HG02759 (cell line): ENCODE measurements around the gene TSC2.
"Not testable (repeated sequence)": the region's sequence is repeated elsewhere in the genome, so short reads cannot be mapped to it uniquely, and the experiment has no call there.

ENCODE experiments used
- ATAC-seq: cut with Tn5 transposase; IDR thresholded peaks from one replicate; pipeline ENCODE4 v1.9.1; 2021; ENCODE audit warnings: mild to moderate bottlenecking, moderate library complexity; ENCODE audit not compliant: unreplicated experiment

TSC2 gene

GRCh38 chr16:2030036-2030435 is 17.7 kb upstream of the TSC2 start:
- no peak for ATAC-seq

- no peak for ATAC-seq
These were observed 16.7 kb upstream of the TSC2 start for GRCh38 chr16:2031081-2031577.

DNA sequence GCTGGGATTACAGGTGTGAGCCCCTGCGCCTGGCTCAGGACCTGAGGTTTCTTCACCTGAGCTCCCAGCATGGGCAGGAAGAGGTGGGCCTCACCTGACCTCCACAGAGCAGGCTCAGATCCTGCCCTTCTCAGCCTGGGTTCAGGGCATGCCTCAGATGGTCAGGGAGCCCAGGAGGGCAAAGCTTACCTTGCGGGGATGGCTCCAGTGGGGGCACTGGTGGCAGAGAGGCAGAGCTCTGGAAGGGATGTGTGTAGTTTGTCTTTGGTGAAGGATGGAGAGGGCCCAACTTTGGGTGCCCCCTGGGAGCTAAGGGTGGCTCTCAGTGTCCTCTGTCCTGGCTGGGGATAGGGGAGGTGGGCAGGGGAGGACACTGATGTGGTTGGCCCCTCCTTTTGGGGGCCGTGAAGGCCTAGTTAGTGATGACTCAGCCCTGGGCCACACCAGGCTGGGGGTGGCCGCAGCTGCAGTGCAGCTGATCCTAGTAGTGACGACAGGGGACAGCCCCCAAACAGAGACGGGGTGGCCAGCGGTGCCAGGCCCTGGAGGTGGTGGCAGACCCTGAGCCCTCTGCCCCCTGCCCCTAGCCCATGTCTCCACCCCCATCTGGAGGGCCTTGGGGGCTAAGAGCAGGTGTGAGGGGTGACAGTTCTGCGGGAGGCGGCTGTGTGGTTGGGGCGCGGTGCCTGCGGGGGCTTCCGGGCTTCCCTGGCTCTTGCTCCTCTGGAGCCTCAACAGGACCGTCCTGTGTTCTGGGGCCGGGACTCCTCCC is 15.3 kb upstream of the TSC2 start:
- no peak for ATAC-seq

DNA sequence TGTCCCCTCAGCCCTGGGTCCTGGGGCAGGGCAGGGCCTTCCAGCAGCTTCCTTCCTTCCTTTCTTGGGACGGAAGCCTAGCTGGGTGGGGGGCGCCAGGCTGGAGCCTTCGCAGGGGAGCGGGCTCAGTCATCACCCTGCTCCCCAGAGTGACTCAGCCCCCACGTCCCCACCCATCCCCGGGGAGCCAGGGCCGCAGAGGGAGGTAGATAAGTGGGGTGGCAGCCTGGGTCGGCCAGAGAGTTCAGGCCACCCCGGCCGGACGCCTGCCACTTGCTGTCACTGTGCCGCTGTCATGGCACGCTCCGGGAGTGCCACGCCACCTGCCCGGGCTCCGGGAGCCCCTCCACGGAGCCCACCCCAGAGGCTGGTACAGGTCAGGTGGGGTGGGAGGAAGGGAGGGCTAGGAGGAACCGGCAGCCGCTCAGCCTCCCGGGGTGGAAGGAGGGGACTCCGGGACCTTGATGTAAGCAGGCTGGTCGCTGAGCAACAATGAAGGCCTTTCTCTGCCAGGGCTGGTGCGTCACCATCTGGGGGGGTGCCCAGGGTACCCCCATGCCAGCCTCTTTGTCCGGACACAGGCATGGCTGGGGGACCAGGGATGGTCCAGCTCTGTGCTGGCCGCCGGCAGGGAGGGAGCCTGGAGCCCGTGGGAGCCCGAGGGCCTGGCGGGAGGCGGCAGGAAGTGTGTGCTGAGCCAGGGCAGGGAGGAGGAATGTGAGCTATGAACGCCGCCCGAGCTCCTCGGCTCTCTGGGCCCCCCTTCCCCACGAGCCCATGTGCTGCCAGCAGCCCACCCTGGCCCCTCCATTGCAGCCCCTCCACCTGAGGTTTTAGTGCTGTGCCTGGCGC is 14.5 kb upstream of the TSC2 start:
- no peak for ATAC-seq

GRCh38 chr16:2033909-2034695 is 13.7 kb upstream of the TSC2 start:
- not testable (repeated sequence) for ATAC-seq

DNA sequence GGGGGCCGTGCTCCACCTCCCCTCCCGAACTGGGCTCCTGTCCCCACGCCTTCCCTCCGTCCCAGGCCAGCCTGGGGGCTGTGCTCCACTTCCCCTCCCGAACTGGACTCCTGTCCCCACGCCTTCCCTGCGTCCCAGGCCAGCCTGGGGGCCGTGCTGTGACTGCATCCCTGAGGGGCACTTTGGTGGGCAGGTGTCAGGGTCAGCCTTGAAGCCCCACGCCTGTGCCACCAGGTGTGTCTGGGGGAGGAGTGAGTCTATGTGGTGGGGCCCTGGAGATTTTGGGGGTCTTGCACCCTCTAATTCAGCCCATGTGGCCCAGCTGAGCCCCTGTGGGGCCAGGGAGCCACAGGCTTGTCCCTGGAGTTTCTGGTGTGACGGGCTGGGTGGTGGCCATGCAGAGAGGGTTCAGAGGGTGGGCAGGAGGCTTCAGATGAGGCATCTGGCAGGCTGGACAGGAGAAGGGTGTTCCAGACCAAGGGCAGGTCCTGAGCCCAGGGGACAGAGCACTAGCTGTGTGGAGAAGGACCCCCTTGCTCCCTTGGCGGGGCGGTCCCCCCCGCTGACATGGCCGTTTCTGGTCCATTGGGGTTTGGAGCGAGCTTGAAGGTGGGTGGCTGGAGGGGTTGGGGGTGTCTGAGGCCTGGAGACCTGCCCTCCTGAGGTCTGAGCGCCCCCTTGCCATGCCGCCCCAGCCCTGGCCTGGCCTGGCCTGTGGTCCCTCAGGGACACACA is 12.9 kb upstream of the TSC2 start:
- no peak for ATAC-seq

GRCh38 chr16:2035431-2036199 is 12.2 kb upstream of the TSC2 start:
- no peak for ATAC-seq

DNA sequence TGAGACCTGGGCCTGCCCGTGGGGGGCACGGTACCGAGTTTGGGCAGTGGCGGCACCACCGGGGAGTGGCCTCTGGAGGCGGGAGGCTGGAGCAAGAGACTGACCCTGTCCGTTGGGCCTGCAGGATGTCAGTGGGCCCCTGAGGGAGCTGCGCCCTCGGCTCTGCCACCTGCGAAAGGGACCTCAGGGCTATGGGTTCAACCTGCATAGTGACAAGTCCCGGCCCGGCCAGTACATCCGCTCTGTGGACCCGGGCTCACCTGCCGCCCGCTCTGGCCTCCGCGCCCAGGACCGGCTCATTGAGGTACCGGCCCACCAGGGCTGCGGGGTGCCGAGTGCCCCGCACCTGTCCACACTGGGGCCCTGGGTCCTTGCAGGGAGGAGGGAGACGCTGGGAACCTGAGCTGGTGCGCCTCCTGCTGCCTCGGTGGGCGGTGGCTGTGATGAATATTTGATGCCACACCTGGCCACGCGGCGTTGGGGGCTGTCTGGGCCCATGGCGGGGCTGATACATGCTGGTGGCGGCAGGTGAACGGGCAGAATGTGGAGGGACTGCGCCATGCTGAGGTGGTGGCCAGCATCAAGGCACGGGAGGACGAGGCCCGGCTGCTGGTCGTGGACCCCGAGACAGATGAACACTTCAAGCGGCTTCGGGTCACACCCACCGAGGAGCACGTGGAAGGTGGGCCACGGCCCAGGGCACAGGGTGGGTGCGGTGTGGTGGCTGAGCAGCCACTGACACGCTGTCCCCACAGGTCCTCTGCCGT is 11.4 kb upstream of the TSC2 start:
- no peak for ATAC-seq

DNA sequence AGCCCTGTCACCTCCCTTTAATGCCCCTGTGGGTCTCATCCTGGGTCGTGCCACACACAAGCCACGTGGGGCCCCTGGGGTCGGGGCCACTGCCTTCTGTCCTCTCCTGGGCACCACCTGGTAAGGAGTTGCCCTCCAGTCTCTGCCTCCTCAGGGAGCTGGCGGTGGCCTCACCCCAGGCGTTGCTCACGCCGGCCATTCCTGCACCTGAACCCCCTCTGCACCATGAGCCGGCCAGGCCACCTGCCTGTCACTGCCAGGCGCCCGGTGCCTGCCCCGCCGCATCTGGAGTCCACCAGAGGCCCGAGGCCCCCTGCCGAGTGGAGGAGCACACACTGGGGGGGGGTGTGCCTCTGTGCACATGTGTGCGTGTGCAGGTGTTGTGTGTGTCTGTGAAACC is 10.7 kb upstream of the TSC2 start:
- ATAC-seq: no peak

GRCh38 chr16:2037647-2038381 is 10.0 kb upstream of the TSC2 start:
- ATAC-seq: no peak

GRCh38 chr16:2038382-2039231 is 9.2 kb upstream of the TSC2 start:
- no peak for ATAC-seq

- ATAC-seq: no peak
These were observed 8.3 kb upstream of the TSC2 start for GRCh38 chr16:2039274-2040031.

DNA sequence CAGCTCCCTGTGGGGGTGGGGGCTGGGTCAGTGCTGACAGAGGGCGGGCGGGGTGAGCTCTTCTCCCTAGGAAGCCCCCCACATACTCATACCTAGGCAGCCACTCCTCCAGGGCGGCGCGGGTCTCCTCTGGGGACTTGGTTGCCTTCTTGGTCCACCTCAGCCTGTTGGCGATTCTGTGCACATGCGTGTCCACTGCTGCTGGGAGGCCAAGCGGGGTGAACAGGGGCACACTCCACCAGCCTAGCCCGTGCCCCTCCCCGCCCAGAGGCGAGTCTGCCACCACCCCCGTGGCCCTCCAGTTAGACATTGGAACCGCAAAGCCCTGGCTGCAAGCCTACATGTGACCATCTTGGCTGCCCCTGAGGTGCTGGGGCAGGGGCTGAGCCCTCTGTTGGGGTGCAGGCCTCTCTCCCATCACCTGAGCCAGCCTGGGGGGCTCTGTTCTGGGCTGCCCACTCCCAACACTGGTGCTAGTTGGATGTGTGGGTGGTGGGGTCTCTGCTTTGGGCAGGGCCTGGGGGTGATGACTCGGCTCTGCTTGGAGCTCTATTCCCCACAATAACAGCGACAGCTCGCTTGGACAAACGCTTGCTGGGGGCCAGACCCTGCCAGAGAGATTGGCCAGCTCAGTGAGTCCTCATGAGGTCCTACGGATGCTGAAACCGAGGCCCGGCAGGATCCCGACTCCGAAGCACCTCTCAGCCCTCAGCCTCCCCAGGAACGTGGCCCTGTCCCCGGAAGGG is 7.6 kb upstream of the TSC2 start:
- ATAC-seq: no peak

- no peak for ATAC-seq
These were observed 6.8 kb upstream of the TSC2 start for GRCh38 chr16:2040787-2041522.
